ENCODE measurements around the gene KIF13A.

KIF13A gene

GRCh38 chr6:17967668-17968518, 19.5 kb downstream of the KIF13A start:
- Histone ChIP-seq H3K9ac (no peak overlapping the region), H3K27me3 (ENCODE audit: insufficient read depth, low read depth) (no peaks in the 10 kb centered on the region), H3K4me3 (IDR thresholded peaks at IDR 0.05; ENCODE audit: insufficient read depth, low read depth, low read length) (no peak overlapping the region), H3K79me2 (ENCODE audit: insufficient read depth, low read depth) (no peaks in the 10 kb centered on the region), H4K20me1 (ENCODE audit: insufficient read depth) (no peaks in the 10 kb centered on the region), H3K36me3 (ENCODE audit: insufficient read depth) (no peaks in the 10 kb centered on the region), H3K4me1 (ENCODE audit: low read depth, poor library complexity, severe bottlenecking) (peaks cover 9% of the 10 kb centered on the region), H3K4me2 (no peak overlapping the region), H3K27ac (no peak overlapping the region), H2AFZ (ENCODE audit: low read depth) (no peak overlapping the region)
- TF ChIP-seq, protein P1, sequence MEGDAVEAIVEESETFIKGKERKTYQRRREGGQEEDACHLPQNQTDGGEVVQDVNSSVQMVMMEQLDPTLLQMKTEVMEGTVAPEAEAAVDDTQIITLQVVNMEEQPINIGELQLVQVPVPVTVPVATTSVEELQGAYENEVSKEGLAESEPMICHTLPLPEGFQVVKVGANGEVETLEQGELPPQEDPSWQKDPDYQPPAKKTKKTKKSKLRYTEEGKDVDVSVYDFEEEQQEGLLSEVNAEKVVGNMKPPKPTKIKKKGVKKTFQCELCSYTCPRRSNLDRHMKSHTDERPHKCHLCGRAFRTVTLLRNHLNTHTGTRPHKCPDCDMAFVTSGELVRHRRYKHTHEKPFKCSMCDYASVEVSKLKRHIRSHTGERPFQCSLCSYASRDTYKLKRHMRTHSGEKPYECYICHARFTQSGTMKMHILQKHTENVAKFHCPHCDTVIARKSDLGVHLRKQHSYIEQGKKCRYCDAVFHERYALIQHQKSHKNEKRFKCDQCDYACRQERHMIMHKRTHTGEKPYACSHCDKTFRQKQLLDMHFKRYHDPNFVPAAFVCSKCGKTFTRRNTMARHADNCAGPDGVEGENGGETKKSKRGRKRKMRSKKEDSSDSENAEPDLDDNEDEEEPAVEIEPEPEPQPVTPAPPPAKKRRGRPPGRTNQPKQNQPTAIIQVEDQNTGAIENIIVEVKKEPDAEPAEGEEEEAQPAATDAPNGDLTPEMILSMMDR (conservative IDR thresholded peaks at IDR 0.05; ENCODE audit: low read depth, low read length), result no peak

DNA sequence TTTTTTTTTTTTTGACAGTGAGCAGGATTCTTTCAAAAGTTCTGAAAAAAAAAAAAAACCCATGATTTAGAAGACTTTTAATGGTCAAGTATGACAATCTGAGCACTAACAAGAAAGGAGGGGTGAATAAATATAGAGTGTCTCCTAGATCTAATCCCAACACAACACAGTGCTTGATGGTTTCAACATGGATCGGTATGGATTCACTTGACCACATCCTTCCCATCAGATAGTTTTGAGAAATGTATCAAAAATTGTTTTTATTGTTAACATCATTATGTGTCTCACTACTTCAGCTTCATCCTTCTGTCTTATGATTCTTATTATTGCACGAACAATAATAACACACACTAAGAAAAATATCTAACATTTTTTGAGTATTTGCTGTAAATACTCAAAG, 21.0 kb downstream of the KIF13A start:
- H3K4me1 ChIP-seq (ENCODE audit: low read depth, poor library complexity, severe bottlenecking), result peaks cover 9% of the 10 kb centered on the region
- no peaks in the 10 kb centered on the region for H3K36me3 ChIP-seq (ENCODE audit: insufficient read depth)
- H2AFZ ChIP-seq (ENCODE audit: low read depth), result no peak overlapping the region
- H3K9ac ChIP-seq, result no peak overlapping the region
- no peaks in the 10 kb centered on the region for H3K79me2 ChIP-seq (ENCODE audit: insufficient read depth, low read depth)
- H4K20me1 ChIP-seq (ENCODE audit: insufficient read depth), result no peaks in the 10 kb centered on the region
- no peak overlapping the region for H3K4me3 ChIP-seq (IDR thresholded peaks at IDR 0.05; ENCODE audit: insufficient read depth, low read depth, low read length)
- no peaks in the 10 kb centered on the region for H3K27me3 ChIP-seq (ENCODE audit: insufficient read depth, low read depth)
- no peak overlapping the region for H3K4me2 ChIP-seq
- no peak overlapping the region for H3K27ac ChIP-seq
- TF ChIP-seq, protein P1 (conservative IDR thresholded peaks at IDR 0.05; ENCODE audit: low read depth, low read length), result no peak

- H3K9ac ChIP-seq, result no peak overlapping the region
- no peaks in the 10 kb centered on the region for H3K36me3 ChIP-seq (ENCODE audit: insufficient read depth)
- no peaks in the 10 kb centered on the region for H3K79me2 ChIP-seq (ENCODE audit: insufficient read depth, low read depth)
- H3K27ac ChIP-seq, result no peak overlapping the region
- H4K20me1 ChIP-seq (ENCODE audit: insufficient read depth), result no peaks in the 10 kb centered on the region
- H3K4me2 ChIP-seq, result no peak overlapping the region
- no peak overlapping the region for H3K4me3 ChIP-seq (IDR thresholded peaks at IDR 0.05; ENCODE audit: insufficient read depth, low read depth, low read length)
- H2AFZ ChIP-seq (ENCODE audit: low read depth), result no peak overlapping the region
- H3K27me3 ChIP-seq (ENCODE audit: insufficient read depth, low read depth), result no peaks in the 10 kb centered on the region
- peaks cover 9% of the 10 kb centered on the region for H3K4me1 ChIP-seq (ENCODE audit: low read depth, poor library complexity, severe bottlenecking)
- TF ChIP-seq, protein P1 (conservative IDR thresholded peaks at IDR 0.05; ENCODE audit: low read depth, low read length), result no peak
Observed at GRCh38 chr6:17965397-17965796, 22.0 kb downstream of the KIF13A start.

DNA sequence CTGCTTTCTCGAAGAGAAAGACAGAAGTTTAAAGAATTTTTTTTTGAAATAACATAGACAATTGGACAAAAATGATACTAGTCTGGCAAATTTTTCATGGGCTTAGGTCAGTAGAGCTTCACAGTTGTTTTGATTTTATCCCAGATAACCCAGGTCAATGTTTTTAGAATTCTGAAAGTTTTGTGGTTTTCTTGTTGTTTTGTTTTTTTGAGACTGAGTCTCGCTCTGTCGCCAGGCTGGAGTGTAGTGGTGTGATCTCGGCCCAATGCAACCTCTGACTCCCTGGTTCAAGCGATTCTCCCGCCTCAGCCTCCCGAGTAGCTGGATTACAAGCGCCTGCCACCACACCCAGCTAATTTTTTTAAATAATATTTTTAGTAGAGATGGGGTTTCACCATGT, 22.8 kb downstream of the KIF13A start:
- H2AFZ ChIP-seq (ENCODE audit: low read depth), result no peak overlapping the region
- no peaks in the 10 kb centered on the region for H3K36me3 ChIP-seq (ENCODE audit: insufficient read depth)
- no peak overlapping the region for H3K4me3 ChIP-seq (IDR thresholded peaks at IDR 0.05; ENCODE audit: insufficient read depth, low read depth, low read length)
- H3K4me1 ChIP-seq (ENCODE audit: low read depth, poor library complexity, severe bottlenecking), result peaks cover 9% of the 10 kb centered on the region
- no peaks in the 10 kb centered on the region for H3K27me3 ChIP-seq (ENCODE audit: insufficient read depth, low read depth)
- H3K9ac ChIP-seq, result no peak overlapping the region
- no peak overlapping the region for H3K27ac ChIP-seq
- no peak overlapping the region for H3K4me2 ChIP-seq
- no peaks in the 10 kb centered on the region for H4K20me1 ChIP-seq (ENCODE audit: insufficient read depth)
- no peaks in the 10 kb centered on the region for H3K79me2 ChIP-seq (ENCODE audit: insufficient read depth, low read depth)
- TF ChIP-seq, protein P1 (conservative IDR thresholded peaks at IDR 0.05; ENCODE audit: low read depth, low read length), result no peak

All from KMS-11 (cell line).